Measurements from ENCODE around the gene DPP10. TPM values are rescaled to one million over a fixed set of nuclear protein-coding genes. Genes with fewer than 3 reads are reported as not detected.

DPP10 gene
- total and polyA plus RNA-seq, 2 of the 13 experiments (the other 11 are each of a cell fraction or from before 2014, with no cell fraction given), result 0.95 to 1.7 TPM

DNA sequence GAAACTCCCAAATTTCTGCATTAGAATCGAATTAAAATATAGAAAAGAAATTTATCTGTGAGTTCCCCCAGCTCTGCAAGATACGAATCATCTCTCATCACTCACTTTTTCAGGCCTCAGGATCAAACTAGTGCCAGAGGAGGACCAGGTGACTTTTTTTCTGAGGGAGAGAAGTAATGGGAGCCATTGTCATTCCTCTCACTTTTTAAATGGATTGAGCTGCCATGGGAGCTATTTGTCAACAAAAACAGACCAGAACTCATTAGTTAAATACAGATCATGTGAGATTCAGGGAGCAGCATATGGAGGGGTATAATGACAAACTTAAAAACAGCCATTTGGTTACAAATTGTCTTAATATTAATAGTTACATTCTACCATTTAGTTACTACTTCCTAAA is 594.4 kb downstream of the DPP10 start (continued):
- TF ChIP-seq, protein P1, sequence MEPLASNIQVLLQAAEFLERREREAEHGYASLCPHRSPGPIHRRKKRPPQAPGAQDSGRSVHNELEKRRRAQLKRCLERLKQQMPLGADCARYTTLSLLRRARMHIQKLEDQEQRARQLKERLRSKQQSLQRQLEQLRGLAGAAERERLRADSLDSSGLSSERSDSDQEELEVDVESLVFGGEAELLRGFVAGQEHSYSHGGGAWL (CRISPR knock-in tag; IDR thresholded peaks at IDR 0.05), result no peak
- TF ChIP-seq, protein P2, sequence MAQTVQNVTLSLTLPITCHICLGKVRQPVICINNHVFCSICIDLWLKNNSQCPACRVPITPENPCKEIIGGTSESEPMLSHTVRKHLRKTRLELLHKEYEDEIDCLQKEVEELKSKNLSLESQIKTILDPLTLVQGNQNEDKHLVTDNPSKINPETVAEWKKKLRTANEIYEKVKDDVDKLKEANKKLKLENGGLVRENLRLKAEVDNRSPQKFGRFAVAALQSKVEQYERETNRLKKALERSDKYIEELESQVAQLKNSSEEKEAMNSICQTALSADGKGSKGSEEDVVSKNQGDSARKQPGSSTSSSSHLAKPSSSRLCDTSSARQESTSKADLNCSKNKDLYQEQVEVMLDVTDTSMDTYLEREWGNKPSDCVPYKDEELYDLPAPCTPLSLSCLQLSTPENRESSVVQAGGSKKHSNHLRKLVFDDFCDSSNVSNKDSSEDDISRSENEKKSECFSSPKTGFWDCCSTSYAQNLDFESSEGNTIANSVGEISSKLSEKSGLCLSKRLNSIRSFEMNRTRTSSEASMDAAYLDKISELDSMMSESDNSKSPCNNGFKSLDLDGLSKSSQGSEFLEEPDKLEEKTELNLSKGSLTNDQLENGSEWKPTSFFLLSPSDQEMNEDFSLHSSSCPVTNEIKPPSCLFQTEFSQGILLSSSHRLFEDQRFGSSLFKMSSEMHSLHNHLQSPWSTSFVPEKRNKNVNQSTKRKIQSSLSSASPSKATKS (CRISPR knock-in tag; IDR thresholded peaks at IDR 0.05), result no peak
- TF ChIP-seq NFE2 (CRISPR knock-in tag; IDR thresholded peaks at IDR 0.05) (no peak), ZNF124 (CRISPR knock-in tag; IDR thresholded peaks at IDR 0.05) (no peak), ZNF564 (CRISPR knock-in tag; IDR thresholded peaks at IDR 0.05) (no peak), PITX1 (CRISPR knock-in tag; IDR thresholded peaks at IDR 0.05) (no peak), BORCS8-MEF2B (CRISPR knock-in tag; IDR thresholded peaks at IDR 0.05) (no peak), ZNF883 (CRISPR knock-in tag; IDR thresholded peaks at IDR 0.05; ENCODE audit: not compliant biosample characterization) (no peak), JARID2 (CRISPR knock-in tag; IDR thresholded peaks at IDR 0.05; ENCODE audit: insufficient replicate concordance) (no peak)
- TF ChIP-seq, protein P3, sequence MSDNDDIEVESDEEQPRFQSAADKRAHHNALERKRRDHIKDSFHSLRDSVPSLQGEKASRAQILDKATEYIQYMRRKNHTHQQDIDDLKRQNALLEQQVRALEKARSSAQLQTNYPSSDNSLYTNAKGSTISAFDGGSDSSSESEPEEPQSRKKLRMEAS (IDR thresholded peaks at IDR 0.05), result no peak

DNA sequence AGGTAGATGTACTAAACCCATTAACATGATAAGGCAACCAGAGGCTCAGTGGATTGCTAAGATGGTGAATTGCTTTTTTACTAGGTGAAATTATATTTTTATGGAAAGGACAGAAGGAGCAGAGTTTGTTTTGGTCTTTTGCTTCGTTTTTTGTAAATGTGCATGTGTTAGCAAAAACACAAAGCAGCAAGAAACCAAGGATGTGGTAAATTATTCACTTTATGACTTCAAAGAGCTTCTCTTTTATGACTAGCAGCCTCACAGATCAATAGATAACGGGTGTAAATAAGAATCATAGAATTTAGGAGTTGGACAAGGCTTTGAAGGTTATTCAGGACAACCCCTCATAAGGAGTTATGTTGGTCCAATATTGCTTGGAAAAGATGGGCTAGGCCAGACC is 615.0 kb downstream of the DPP10 start:
- no peaks in the 10 kb centered on the region for H3K4me1 ChIP-seq (ENCODE audit: insufficient read depth, low read length)
- intact Hi-C loops (cut with micrococcal nuclease; ENCODE audit: unreplicated experiment) (no loop called here), in situ Hi-C loops (cut with HindIII; ENCODE audit: extremely low pct_ligation_motif_present, low pct_unique_long_range_greater_than_20kb) (no loop called here)
- ATAC-seq, result no peak
- H3K4me2 ChIP-seq (ENCODE audit: low read depth, low read length), result no peak overlapping the region
- no peak for FAIRE-seq
- H3K36me3 ChIP-seq (replicated peaks in 1 of 2; ENCODE audit: control insufficient read depth in 1 of 2, insufficient read depth in 2 of 2, low read length in 2 of 2), result no peaks in the 10 kb centered on the region
- no peaks in the 10 kb centered on the region for H3K79me2 ChIP-seq (ENCODE audit: insufficient read depth, low read length)
- H3K27ac ChIP-seq (ENCODE audit: extremely low read length, insufficient read depth, low read length), result no peak overlapping the region
- no TSS peak for BruUV-seq (replicated peaks)
- H2AFZ ChIP-seq (ENCODE audit: low read length), result no peak overlapping the region
- ChIA-PET POLR2A (no interaction called here), CTCF (ENCODE audit: low intra/inter-chr PET ratio, low total read pairs) (no interaction called here)
- no peak overlapping the region for H3K4me3 ChIP-seq (replicated peaks in 1 of 3; ENCODE audit: insufficient read depth in 1 of 3, low read depth in 2 of 3, low read length in 3 of 3)
- 1% methylated on average over 2 of the region's 2 CpGs for WGBS (ENCODE audit: low lambda C conversion rate)
- H4K20me1 ChIP-seq (ENCODE audit: insufficient read depth, low read length), result no peaks in the 10 kb centered on the region
- TF ChIP-seq MAFF (IDR thresholded peaks at IDR 0.05; ENCODE audit: low read depth, low read length) (peak; percentile 40; the same call in 1 of the 2 replicates), MAFK (conservative IDR thresholded peaks at IDR 0.05 in 1 of 2, IDR thresholded peaks at IDR 0.05 in 1 of 2; ENCODE audit: low read length in 2 of 2) (peak; percentile 33 to 50; a peak in 2 of 4 replicates), SALL2 (CRISPR knock-in tag; IDR thresholded peaks at IDR 0.05) (no peak), TOE1 (CRISPR knock-in tag; IDR thresholded peaks at IDR 0.05) (no peak)
- TF ChIP-seq, protein P4, sequence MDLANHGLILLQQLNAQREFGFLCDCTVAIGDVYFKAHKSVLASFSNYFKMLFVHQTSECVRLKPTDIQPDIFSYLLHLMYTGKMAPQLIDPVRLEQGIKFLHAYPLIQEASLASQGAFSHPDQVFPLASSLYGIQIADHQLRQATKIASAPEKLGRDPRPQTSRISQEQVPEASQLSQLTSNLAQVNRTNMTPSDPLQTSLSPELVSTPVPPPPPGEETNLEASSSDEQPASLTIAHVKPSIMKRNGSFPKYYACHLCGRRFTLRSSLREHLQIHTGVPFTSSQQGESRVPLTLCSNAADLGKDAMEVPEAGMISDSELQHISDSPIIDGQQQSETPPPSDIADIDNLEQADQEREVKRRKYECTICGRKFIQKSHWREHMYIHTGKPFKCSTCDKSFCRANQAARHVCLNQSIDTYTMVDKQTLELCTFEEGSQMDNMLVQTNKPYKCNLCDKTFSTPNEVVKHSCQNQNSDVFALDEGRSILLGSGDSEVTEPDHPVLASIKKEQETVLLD (CRISPR knock-in tag; IDR thresholded peaks at IDR 0.05; ENCODE audit: low read depth), result no peak
- peaks cover 57% of the 10 kb centered on the region for H3K9me3 ChIP-seq (ENCODE audit: low read length)
- H3K9ac ChIP-seq (ENCODE audit: insufficient read depth, low read depth, low read length), result no peak overlapping the region
- H3K27me3 ChIP-seq (ENCODE audit: control insufficient read depth in 1 of 2, insufficient read depth in 2 of 2, low read length in 2 of 2), result no peaks in the 10 kb centered on the region
- DNase-seq (ENCODE audit: low spot score), result no peak

All from HepG2 (cell line).